ENCODE data around the gene CDC42BPB.
"Not testable (repeated sequence)": the region's sequence is repeated elsewhere in the genome, so short reads cannot be mapped to it uniquely, and the experiment has no call there.

The CDC42BPB gene

GRCh38 chr14:102930138-102930752 is 127.1 kb downstream of the CDC42BPB start:
- TF ChIP-seq JUND (IDR thresholded peaks at IDR 0.05; ENCODE audit: low read depth) = no peak
- in situ Hi-C loops (cut with HindIII; ENCODE audit: low pct_unique_long_range_greater_than_20kb, low sequenced_read_pairs) = no loop called here
- DNase-seq (ENCODE audit: low read depth in 1 of 2, low spot score in 1 of 2) = no peak

GRCh38 chr14:102929241-102930137 is 127.9 kb downstream of the CDC42BPB start:
- no peak for TF ChIP-seq JUND (IDR thresholded peaks at IDR 0.05; ENCODE audit: low read depth)
- no peak for DNase-seq (ENCODE audit: low read depth in 1 of 2, low spot score in 1 of 2)
- in situ Hi-C loops (cut with HindIII; ENCODE audit: low pct_unique_long_range_greater_than_20kb, low sequenced_read_pairs) = no loop called here

GRCh38 chr14:102928412-102929240 is 128.7 kb downstream of the CDC42BPB start:
- in situ Hi-C loops (cut with HindIII; ENCODE audit: low pct_unique_long_range_greater_than_20kb, low sequenced_read_pairs) = no loop called here
- no peak for TF ChIP-seq JUND (IDR thresholded peaks at IDR 0.05; ENCODE audit: low read depth)
- DNase-seq (ENCODE audit: low read depth in 1 of 2, low spot score in 1 of 2) = no peak

- DNase-seq (ENCODE audit: low read depth in 1 of 2, low spot score in 1 of 2) = no peak
- in situ Hi-C loops (cut with HindIII; ENCODE audit: low pct_unique_long_range_greater_than_20kb, low sequenced_read_pairs) = no loop called here
- no peak for TF ChIP-seq JUND (IDR thresholded peaks at IDR 0.05; ENCODE audit: low read depth)
Observed at GRCh38 chr14:102927878-102928411, 129.4 kb downstream of the CDC42BPB start.

GRCh38 chr14:102927346-102927877 is 129.9 kb downstream of the CDC42BPB start:
- TF ChIP-seq JUND (IDR thresholded peaks at IDR 0.05; ENCODE audit: low read depth) = no peak
- in situ Hi-C loops (cut with HindIII; ENCODE audit: low pct_unique_long_range_greater_than_20kb, low sequenced_read_pairs) = no loop called here
- DNase-seq (ENCODE audit: low read depth in 1 of 2, low spot score in 1 of 2) = no peak

- in situ Hi-C loops (cut with HindIII; ENCODE audit: low pct_unique_long_range_greater_than_20kb, low sequenced_read_pairs); DNase-seq (ENCODE audit: low read depth in 1 of 2, low spot score in 1 of 2): not testable (repeated sequence)
Observed at GRCh38 chr14:102926840-102927239, 130.5 kb downstream of the CDC42BPB start.

- DNase-seq (ENCODE audit: low read depth in 1 of 2, low spot score in 1 of 2) = no peak
- TF ChIP-seq JUND (IDR thresholded peaks at IDR 0.05; ENCODE audit: low read depth) = no peak
- in situ Hi-C loops (cut with HindIII; ENCODE audit: low pct_unique_long_range_greater_than_20kb, low sequenced_read_pairs) = no loop called here
Observed at GRCh38 chr14:102926104-102926503, 131.2 kb downstream of the CDC42BPB start.

- in situ Hi-C loops (cut with HindIII; ENCODE audit: low pct_unique_long_range_greater_than_20kb, low sequenced_read_pairs) = no loop called here
- no peak for DNase-seq (ENCODE audit: low read depth in 1 of 2, low spot score in 1 of 2)
- no peak for TF ChIP-seq JUND (IDR thresholded peaks at IDR 0.05; ENCODE audit: low read depth)
Observed at GRCh38 chr14:102925646-102926045, 131.7 kb downstream of the CDC42BPB start.

- TF ChIP-seq JUND (IDR thresholded peaks at IDR 0.05; ENCODE audit: low read depth) = no peak
- no peak for DNase-seq (ENCODE audit: low read depth in 1 of 2, low spot score in 1 of 2)
- in situ Hi-C loops (cut with HindIII; ENCODE audit: low pct_unique_long_range_greater_than_20kb, low sequenced_read_pairs) = no loop called here
Observed at GRCh38 chr14:102924632-102925588, 132.4 kb downstream of the CDC42BPB start.

GRCh38 chr14:102923925-102924486 is 133.3 kb downstream of the CDC42BPB start:
- no peak for TF ChIP-seq JUND (IDR thresholded peaks at IDR 0.05; ENCODE audit: low read depth)
- DNase-seq (ENCODE audit: low read depth in 1 of 2, low spot score in 1 of 2) = no peak
- in situ Hi-C loops (cut with HindIII; ENCODE audit: low pct_unique_long_range_greater_than_20kb, low sequenced_read_pairs) = no loop called here

All from T47D (cell line).